Nephron (organoid): ENCODE results near the gene FXYD6.

Experiments used
- H3K27ac Mint-ChIP-seq, 3 experiments: 2 replicates each; pipeline ENCODE4 v1.8.0; 2020; ENCODE audit warnings: mixed read lengths in 3 of 3, mild to moderate bottlenecking in 2 of 3, moderate library complexity in 1 of 3
- H3K27me3 Mint-ChIP-seq: 2 replicates; pipeline ENCODE4 v1.8.0; 2021; ENCODE audit warnings: low read depth, mild to moderate bottlenecking, moderate library complexity, mixed read lengths
- H3K36me3 Mint-ChIP-seq: 2 replicates; pipeline ENCODE4 v1.8.0; 2020; ENCODE audit warnings: low read depth, mixed read lengths
- H3K4me1 Mint-ChIP-seq: 2 replicates; pipeline ENCODE4 v1.8.0; 2020; ENCODE audit warnings: mixed read lengths
- H3K4me3 Mint-ChIP-seq, 3 experiments: 2 replicates each; pipeline ENCODE4 v1.8.0; 2020; ENCODE audit warnings: mild to moderate bottlenecking in 3 of 3, mixed read lengths in 3 of 3, moderate library complexity in 2 of 3
- H3K9me3 Mint-ChIP-seq: 2 replicates; pipeline ENCODE4 v1.8.0; 2020; ENCODE audit warnings: mixed read lengths
- CTCF ChIP-seq, 3 experiments: fragments of 200-600 bp; sonication (generic); IDR thresholded peaks; one replicate each; pipeline ENCODE4 v1.5.0; 2021; ENCODE audit warnings: antibody characterized with exemption in 3 of 3; ENCODE audit not compliant: unreplicated experiment in 3 of 3

FXYD6 gene

GRCh38 chr11:117793583-117793982 lies 82.9 kb downstream of the FXYD6 start:
- H3K4me1 Mint-ChIP-seq = peaks cover 57% of the 10 kb centered on the region
- no peak overlapping the region for H3K4me3 Mint-ChIP-seq
- no peak for TF ChIP-seq CTCF (IDR thresholded peaks at IDR 0.05; ENCODE audit: unreplicated experiment in 3 of 3)
- H3K36me3 Mint-ChIP-seq = no peaks in the 10 kb centered on the region
- peaks cover 79% of the 10 kb centered on the region for H3K27me3 Mint-ChIP-seq
- H3K9me3 Mint-ChIP-seq = no peaks in the 10 kb centered on the region
- no peak overlapping the region for H3K27ac Mint-ChIP-seq

GRCh38 chr11:117792992-117793391 lies 83.5 kb downstream of the FXYD6 start:
- TF ChIP-seq CTCF (IDR thresholded peaks at IDR 0.05; ENCODE audit: unreplicated experiment in 3 of 3) = no peak
- H3K4me1 Mint-ChIP-seq = peaks cover 58% of the 10 kb centered on the region
- H3K27ac Mint-ChIP-seq = no peak overlapping the region
- H3K27me3 Mint-ChIP-seq = peaks cover 76% of the 10 kb centered on the region
- no peaks in the 10 kb centered on the region for H3K9me3 Mint-ChIP-seq
- H3K36me3 Mint-ChIP-seq = no peaks in the 10 kb centered on the region
- H3K4me3 Mint-ChIP-seq = no peak overlapping the region

GRCh38 chr11:117792241-117792640 lies 84.2 kb downstream of the FXYD6 start:
- Mint-ChIP-seq H3K36me3 (no peaks in the 10 kb centered on the region), H3K9me3 (no peaks in the 10 kb centered on the region), H3K4me3 (no peak overlapping the region), H3K4me1 (peaks cover 59% of the 10 kb centered on the region), H3K27ac (no peak overlapping the region), H3K27me3 (peaks cover 70% of the 10 kb centered on the region)
- no peak for TF ChIP-seq CTCF (IDR thresholded peaks at IDR 0.05; ENCODE audit: unreplicated experiment in 3 of 3)

GRCh38 chr11:117790279-117790678 lies 86.2 kb downstream of the FXYD6 start:
- no peak for TF ChIP-seq CTCF (IDR thresholded peaks at IDR 0.05; ENCODE audit: unreplicated experiment in 3 of 3)
- no peaks in the 10 kb centered on the region for H3K36me3 Mint-ChIP-seq
- peaks cover 72% of the 10 kb centered on the region for H3K4me1 Mint-ChIP-seq
- no peak overlapping the region for H3K4me3 Mint-ChIP-seq
- peak overlapping the region in 2 of 3 experiments; percentile 21 to 72 for H3K27ac Mint-ChIP-seq
- no peaks in the 10 kb centered on the region for H3K9me3 Mint-ChIP-seq
- peaks cover 65% of the 10 kb centered on the region for H3K27me3 Mint-ChIP-seq

- H3K4me1 Mint-ChIP-seq = peaks cover 71% of the 10 kb centered on the region
- H3K36me3 Mint-ChIP-seq = no peaks in the 10 kb centered on the region
- peaks cover 60% of the 10 kb centered on the region for H3K27me3 Mint-ChIP-seq
- peak overlapping the region in 2 of 3 experiments; percentile 31 to 76 for H3K4me3 Mint-ChIP-seq
- no peak for TF ChIP-seq CTCF (IDR thresholded peaks at IDR 0.05; ENCODE audit: unreplicated experiment in 3 of 3)
- H3K9me3 Mint-ChIP-seq = no peaks in the 10 kb centered on the region
- H3K27ac Mint-ChIP-seq = peak overlapping the region in 2 of 3 experiments; percentile 25 to 70
These were observed 87.2 kb downstream of the FXYD6 start for GRCh38 chr11:117789241-117789640.
